IPS DF 4.7 (cell line): ENCODE results near the gene CUBN.

Source experiments
- DNase-seq: peaks from one replicate; pipeline ENCODE4 v3.0.0-alpha.2; 2013; ENCODE audit warnings: low spot score; ENCODE audit errors: extremely low read depth

The CUBN gene

DNA sequence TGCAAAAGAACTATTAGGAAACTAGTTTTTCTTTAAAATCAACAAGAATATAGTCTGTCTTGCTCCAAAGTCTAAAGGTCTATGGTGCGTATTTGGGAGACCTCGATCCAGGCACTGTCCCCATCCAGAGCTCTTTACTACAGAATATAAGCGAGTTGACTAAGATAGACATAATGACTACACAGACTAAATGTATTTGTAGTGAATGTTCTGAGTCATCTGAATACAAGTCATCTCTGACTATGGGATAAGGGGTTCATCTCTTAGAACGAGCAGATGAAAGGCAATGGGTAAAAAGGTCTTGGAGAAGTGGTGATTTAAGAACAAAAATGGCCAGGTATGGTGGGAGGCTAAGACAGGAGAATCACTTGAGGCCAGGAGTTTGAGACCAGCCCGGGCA lies 176.3 kb downstream of the CUBN start:
- no peak for DNase-seq

GRCh38 chr10:16952610-16953009 lies 177.0 kb downstream of the CUBN start:
- DNase-seq = no peak

DNA sequence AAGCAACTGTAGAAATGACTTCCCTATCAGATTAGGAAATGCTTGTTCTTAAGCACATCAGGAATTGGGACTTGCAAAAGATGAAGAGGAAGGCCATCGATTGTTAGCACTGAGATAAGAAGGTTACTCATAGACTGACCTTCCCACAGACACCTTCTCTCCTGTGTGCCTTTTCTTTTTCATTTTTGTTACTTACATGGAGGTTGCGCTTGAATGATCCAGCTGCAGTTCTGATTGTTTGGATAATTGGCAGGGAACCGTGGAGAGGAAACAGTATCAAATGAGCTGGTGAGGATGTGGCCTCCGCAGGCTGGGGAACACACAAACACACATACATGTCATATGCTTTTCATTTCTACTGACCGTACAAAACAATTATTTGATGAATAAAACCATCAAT lies 177.5 kb downstream of the CUBN start:
- no peak for DNase-seq

GRCh38 chr10:16950656-16951601 lies 178.7 kb downstream of the CUBN start:
- peak; percentile 58 for DNase-seq

DNA sequence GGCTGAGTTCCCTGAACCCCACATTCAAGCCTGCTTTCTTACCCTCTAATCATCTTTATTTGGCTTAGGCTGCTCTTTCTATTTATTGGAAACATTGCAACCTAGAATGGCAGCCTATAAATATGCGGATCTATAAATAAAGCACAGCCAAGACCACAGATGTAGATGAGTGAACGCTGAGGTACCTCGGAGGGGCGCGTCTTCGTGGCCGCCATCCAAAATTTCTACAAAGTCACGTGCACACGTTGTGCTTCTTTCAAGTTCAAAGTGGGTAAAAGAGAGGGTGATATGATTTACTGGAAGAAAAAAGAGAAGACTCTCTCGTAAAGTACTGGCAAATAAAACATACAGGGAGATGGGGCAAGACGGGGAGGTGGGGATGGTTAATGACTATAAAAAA lies 179.8 kb downstream of the CUBN start:
- DNase-seq = no peak

DNA sequence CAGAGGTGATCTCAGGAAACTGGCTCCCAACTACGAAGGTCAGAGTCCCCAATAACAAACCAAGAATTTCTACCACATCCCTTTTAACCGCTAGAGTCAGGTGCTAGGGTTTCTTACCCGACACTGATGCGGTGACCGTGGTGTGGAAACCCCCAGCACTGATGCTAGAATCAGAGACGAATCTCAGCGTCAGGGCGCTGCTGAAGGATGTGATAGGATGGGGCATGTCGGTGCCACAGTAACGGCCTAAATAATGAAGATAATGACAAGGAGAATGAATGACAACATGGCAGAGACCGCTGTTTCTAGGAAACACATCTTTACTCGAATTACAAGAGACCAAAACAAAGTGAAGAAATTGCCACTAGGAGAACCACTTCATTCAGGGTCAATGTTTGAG lies 181.2 kb downstream of the CUBN start:
- DNase-seq = no peak

- no peak for DNase-seq
Measured at GRCh38 chr10:16947069-16947468, 182.5 kb downstream of the CUBN start.

GRCh38 chr10:16945593-16945992 lies 184.0 kb downstream of the CUBN start:
- no peak for DNase-seq

GRCh38 chr10:16944986-16945385 lies 184.6 kb downstream of the CUBN start:
- no peak for DNase-seq

DNA sequence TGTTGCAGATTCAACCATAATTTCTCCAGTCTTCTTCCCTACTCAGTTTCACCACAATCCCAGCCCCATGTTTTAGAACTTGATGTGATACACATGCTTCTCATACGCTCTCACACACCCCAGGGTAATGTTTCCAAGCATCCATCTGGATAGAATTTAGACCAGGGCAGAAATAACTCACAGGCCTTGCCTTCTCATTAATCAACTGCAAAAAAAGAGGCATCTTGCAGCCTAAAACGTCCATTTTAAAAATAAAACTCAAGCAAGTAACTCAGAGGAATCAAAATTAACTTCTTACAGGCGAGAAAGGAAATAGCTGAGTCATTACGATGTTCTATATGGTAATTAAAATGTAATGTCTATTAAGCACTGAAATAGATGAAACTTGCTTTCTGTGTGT lies 185.2 kb downstream of the CUBN start:
- DNase-seq = no peak

DNA sequence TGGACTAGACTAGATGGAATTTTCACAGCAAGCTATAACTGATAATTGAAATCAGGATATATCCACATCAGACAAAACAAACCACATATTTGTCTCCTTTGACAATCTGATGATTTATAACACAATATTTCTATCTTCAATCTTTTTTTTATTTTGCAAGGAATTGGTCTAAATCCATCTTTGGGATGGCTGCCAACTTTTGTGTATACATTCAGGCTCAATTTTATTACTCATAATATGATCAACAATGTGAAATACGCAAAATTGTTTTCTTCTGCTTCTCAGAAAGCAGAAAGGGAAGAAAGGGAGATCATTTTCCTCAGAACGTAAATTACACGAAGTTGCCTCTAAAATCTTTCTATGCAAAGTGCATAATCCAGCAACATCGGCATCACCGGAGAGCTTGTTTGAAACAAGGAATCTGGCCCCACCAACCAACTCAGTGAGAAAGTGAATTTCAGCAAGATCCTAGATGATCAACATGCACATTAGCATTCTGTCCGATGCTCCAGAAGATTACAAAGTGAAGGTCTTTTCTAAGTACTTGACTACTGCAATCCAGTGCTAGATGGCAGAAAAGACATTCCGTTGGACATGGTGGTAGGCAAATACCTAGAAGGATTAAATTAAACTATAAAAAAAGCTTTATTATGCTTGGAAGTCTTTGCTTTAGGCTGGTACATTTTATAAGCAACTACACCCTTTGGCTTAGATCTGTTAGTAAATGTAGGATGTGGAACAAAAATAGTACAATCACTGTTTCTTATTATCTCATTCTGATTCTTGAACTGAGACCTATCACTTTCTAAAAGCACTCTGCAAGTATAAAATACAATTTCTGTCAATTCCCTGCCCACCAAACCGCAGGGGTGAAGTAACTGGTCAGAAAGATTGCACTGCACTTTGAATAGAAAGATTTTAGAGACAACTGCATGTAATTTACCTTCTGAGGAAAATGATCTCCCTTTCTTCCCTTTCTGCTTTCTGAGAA lies 186.0 kb downstream of the CUBN start:
- no peak for DNase-seq

- DNase-seq = no peak
Measured at GRCh38 chr10:16942381-16943078, 187.1 kb downstream of the CUBN start.

DNA sequence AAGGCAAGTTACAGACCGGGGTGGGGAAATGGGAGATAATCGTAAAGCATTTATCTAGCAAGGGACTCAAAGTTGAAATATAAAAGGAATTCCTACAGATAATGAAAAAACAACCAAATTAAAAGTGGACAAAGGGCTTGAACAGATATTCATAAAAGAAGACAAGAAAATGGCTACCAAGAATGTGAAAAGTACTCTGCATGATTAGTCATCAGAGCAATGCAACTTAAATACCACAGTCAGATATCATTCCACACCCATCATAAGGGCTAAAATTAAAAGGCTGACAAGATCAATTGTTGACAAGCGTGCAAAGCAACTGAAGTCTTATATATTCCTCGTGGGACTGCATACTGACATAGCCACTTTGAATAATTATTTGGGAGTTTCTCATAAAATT lies 187.7 kb downstream of the CUBN start:
- no peak for DNase-seq

DNA sequence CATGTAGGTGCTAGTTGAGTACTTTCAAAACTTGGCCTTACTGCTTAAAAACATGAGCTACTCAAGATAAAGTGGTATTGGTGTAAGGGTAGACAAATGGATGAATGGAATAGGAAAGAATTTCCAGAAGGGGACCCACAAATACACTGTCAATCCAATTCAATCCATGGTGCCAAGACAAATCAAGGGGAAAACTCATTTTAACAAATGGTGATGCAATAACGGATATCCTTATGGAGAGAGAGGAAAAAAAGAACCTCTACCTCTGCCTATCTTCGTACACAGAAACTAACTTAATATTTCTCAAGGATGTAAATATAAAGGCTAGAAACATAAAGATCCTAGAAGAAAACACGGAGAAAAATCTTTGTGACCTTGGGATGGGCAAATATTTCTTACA lies 188.5 kb downstream of the CUBN start:
- no peak for DNase-seq

GRCh38 chr10:16938952-16939351 lies 190.7 kb downstream of the CUBN start:
- DNase-seq = no peak

DNA sequence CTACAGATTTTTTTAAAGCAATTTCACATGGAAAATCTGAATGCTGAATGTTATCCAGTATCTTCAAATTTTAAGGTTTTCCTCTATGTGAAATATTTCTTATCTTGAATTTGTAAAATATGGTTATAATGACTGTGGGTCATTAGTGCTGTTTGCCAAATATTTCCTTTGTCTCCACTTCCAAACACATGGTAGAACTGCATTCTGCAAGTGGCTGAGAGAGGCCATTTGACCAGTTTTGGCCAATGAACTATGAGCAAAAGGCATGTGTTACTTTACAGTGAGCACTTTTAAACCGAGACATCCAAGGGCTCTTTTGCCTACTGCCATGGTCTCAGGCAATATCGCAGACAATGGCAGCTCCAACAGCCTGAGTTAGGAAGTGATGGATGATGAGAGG lies 195.2 kb downstream of the CUBN start:
- DNase-seq = no peak

- DNase-seq = no peak
Measured at GRCh38 chr10:16933783-16934182, 195.8 kb downstream of the CUBN start.

GRCh38 chr10:16931930-16932329 lies 197.7 kb downstream of the CUBN start:
- DNase-seq = no peak

DNA sequence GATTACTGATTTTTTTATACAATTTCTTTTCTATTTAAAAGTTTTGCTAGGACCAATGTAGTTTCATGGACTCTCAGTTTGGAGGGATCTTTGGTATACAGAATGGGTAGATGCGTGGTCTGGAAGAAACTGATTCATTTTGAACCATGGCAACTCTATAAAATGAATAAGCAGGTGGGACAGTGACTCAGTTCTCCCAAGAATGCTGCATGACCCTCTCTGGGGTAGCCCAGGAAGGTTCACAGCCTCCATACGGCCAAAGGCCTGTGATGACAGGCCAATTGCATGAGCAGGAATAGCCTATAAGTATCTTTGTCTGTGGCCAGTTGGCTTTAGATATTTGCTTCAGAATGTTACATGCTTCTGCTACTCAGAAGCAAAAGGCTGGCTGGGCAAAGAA lies 199.1 kb downstream of the CUBN start:
- no peak for DNase-seq

DNA sequence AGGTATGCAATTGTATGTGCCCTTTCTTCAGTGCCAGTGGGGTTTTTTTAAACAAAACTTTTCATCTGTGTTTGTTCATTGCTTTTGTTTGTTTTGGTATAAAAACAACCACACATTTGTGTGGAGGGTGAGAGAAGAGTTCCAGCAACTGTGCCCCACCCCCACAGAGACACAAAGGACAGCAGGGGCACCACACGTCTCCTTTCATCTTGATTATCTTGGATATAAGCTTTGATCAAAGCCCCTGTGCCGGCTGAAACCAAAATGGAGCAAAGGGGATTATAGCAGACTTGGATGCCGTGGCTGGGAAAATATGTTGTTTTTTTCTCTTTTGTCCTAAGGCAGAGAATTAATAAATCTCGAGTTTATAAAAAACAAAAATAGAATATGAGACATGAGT lies 200.5 kb downstream of the CUBN start:
- DNase-seq = no peak

GRCh38 chr10:16927546-16927945 lies 202.1 kb downstream of the CUBN start:
- DNase-seq = no peak

GRCh38 chr10:16923726-16924125 lies 205.9 kb downstream of the CUBN start:
- no peak for DNase-seq
